ENCODE measurements around the gene CDC16. TPM values are rescaled to one million over a fixed set of nuclear protein-coding genes. Genes with fewer than 3 reads are reported as not detected.

Gene CDC16
- total and polyA plus RNA-seq, 2 donors (not counting 1 experiment from before 2014, with no cell fraction given): 94.8 to 127 TPM

DNA sequence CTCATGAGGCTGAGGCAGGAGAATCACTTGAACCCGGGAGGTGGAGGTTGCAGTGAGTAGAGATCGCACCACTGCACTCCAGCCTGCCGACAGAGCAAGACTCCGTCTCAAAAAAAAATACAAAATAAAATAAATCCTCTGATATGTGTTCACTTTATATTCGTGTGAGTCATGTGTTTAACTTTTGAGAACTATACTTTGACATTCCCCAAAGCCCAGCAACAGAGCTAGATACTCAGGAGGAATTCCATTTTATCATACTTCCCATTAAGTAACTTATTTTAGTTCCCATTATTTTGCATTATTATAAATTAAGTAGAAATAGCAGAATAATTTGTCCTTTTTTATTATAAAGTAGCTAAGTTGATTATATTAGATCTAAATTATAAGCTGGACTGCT is 76.3 kb downstream of the CDC16 start:
- H3K4me3 ChIP-seq (ENCODE audit: control extremely low read depth in 1 of 5, extremely low read depth in 1 of 5, insufficient read depth in 1 of 5, low read depth in 2 of 5, low read length in 4 of 5): no peak overlapping the region
- Mint-ChIP-seq H3K4me3 (no peak overlapping the region), H3K9me3 (ENCODE audit: insufficient read depth) (no peaks in the 10 kb centered on the region), H3K27me3 (no peaks in the 10 kb centered on the region), H3K4me1 (peaks cover 30% of the 10 kb centered on the region), H3K27ac (no peak overlapping the region)
- peaks cover 8% of the 10 kb centered on the region for H4K20me1 ChIP-seq (ENCODE audit: control insufficient read depth, insufficient read depth, low read length, poor library complexity, severe bottlenecking)
- ChIA-PET CTCF (interaction anchor here (1.0 to 1.4 kb wide), 2 partner anchors 27 to 30 kb away, joined by 3 read pairs; partner anchors contain the start of gene UPF3A), POLR2A (no interaction called here)
- intact Hi-C loops (cut with micrococcal nuclease): no loop called here
- no peak overlapping the region for H3K9ac ChIP-seq (ENCODE audit: low read length)
- peaks cover 0 to 9% of the 10 kb centered on the region in 2 experiments for H3K36me3 ChIP-seq (replicated peaks in 1 of 2; ENCODE audit: control extremely low read depth in 1 of 2, control insufficient read depth in 1 of 2, extremely low read depth in 1 of 2, insufficient read depth in 2 of 2, low read length in 1 of 2)
- no peaks in the 10 kb centered on the region for H3K27me3 ChIP-seq (replicated peaks in 1 of 4; ENCODE audit: control extremely low read depth in 1 of 4, control insufficient read depth in 3 of 4, insufficient read depth in 4 of 4, low read length in 3 of 4)
- H2AFZ ChIP-seq (ENCODE audit: insufficient read depth, low read depth, low read length, poor library complexity, severe bottlenecking): no peak overlapping the region
- ATAC-seq (ENCODE audit: low read depth) (no peak), DNase-seq (no peak)
- H3K4me2 ChIP-seq (replicated peaks; ENCODE audit: low read depth, low read length, poor library complexity, severe bottlenecking): no peak overlapping the region
- H3K79me2 ChIP-seq (ENCODE audit: control insufficient read depth, insufficient read depth, low read length): peaks cover 20% of the 10 kb centered on the region
- TF ChIP-seq, protein P1, sequence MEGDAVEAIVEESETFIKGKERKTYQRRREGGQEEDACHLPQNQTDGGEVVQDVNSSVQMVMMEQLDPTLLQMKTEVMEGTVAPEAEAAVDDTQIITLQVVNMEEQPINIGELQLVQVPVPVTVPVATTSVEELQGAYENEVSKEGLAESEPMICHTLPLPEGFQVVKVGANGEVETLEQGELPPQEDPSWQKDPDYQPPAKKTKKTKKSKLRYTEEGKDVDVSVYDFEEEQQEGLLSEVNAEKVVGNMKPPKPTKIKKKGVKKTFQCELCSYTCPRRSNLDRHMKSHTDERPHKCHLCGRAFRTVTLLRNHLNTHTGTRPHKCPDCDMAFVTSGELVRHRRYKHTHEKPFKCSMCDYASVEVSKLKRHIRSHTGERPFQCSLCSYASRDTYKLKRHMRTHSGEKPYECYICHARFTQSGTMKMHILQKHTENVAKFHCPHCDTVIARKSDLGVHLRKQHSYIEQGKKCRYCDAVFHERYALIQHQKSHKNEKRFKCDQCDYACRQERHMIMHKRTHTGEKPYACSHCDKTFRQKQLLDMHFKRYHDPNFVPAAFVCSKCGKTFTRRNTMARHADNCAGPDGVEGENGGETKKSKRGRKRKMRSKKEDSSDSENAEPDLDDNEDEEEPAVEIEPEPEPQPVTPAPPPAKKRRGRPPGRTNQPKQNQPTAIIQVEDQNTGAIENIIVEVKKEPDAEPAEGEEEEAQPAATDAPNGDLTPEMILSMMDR (IDR thresholded peaks at IDR 0.05): no peak
- TF ChIP-seq EZH2 (IDR thresholded peaks at IDR 0.05; ENCODE audit: borderline replicate concordance, insufficient read depth, low read depth, low read length, poor library complexity, severe bottlenecking): no peak
- H3K27ac ChIP-seq (ENCODE audit: low read length in 2 of 2): no peak overlapping the region
- WGBS (ENCODE audit: insufficient coverage): no CpG with 5 or more reads among the region's 5 CpGs
- H3K4me1 ChIP-seq (ENCODE audit: control insufficient read depth in 2 of 2, insufficient read depth in 2 of 2, low read length in 2 of 2): peaks cover 24 to 25% of the 10 kb centered on the region in 2 donors
- H3K9me3 ChIP-seq (ENCODE audit: control extremely low read depth in 1 of 3, control insufficient read depth in 2 of 3, insufficient read depth in 1 of 3, low read length in 2 of 3): no peaks in the 10 kb centered on the region

DNA sequence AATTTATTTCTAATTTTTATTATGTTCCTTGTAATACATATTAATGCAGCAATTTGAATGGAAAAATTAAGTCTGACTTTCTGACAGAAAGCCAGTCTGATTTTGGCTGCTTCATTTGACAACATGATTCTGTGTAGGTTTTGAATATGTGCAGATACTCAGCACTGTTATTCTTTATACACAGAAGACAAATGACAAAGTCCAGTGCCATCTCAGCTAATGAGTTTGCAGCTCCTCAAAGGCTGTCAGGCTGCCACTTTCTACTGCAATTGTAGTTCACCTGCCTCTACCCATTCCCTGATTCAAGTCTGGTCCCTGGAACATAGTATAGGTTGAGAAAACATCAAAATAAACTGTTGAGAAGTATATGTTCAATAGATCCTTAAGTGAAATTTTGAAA is 76.7 kb downstream of the CDC16 start:
- Mint-ChIP-seq H3K4me3 (no peak overlapping the region), H3K27me3 (no peaks in the 10 kb centered on the region), H3K27ac (no peak overlapping the region), H3K9me3 (ENCODE audit: insufficient read depth) (no peaks in the 10 kb centered on the region), H3K4me1 (peaks cover 31% of the 10 kb centered on the region)
- H3K4me1 ChIP-seq (ENCODE audit: control insufficient read depth in 2 of 2, insufficient read depth in 2 of 2, low read length in 2 of 2): peaks cover 25 to 27% of the 10 kb centered on the region in 2 donors
- H3K27ac ChIP-seq (ENCODE audit: low read length in 2 of 2): no peak overlapping the region
- CTCF ChIA-PET: interaction anchor here (1.0 to 1.4 kb wide), 2 partner anchors 26 to 30 kb away, joined by 3 read pairs; partner anchors contain the start of gene UPF3A
- intact Hi-C loops (cut with micrococcal nuclease): no loop called here
- no peak overlapping the region for H2AFZ ChIP-seq (ENCODE audit: insufficient read depth, low read depth, low read length, poor library complexity, severe bottlenecking)
- no peak overlapping the region for H3K4me2 ChIP-seq (replicated peaks; ENCODE audit: low read depth, low read length, poor library complexity, severe bottlenecking)
- no peak overlapping the region for H3K9ac ChIP-seq (ENCODE audit: low read length)
- no peak overlapping the region for H3K4me3 ChIP-seq (ENCODE audit: control extremely low read depth in 1 of 5, extremely low read depth in 1 of 5, insufficient read depth in 1 of 5, low read depth in 2 of 5, low read length in 4 of 5)
- no peaks in the 10 kb centered on the region for H3K27me3 ChIP-seq (replicated peaks in 1 of 4; ENCODE audit: control extremely low read depth in 1 of 4, control insufficient read depth in 3 of 4, insufficient read depth in 4 of 4, low read length in 3 of 4)
- no peaks in the 10 kb centered on the region for H3K9me3 ChIP-seq (ENCODE audit: control extremely low read depth in 1 of 3, control insufficient read depth in 2 of 3, insufficient read depth in 1 of 3, low read length in 2 of 3)
- ATAC-seq (ENCODE audit: low read depth): no peak
- peaks cover 13% of the 10 kb centered on the region for H4K20me1 ChIP-seq (ENCODE audit: control insufficient read depth, insufficient read depth, low read length, poor library complexity, severe bottlenecking)
- no peak for TF ChIP-seq EZH2 (IDR thresholded peaks at IDR 0.05; ENCODE audit: borderline replicate concordance, insufficient read depth, low read depth, low read length, poor library complexity, severe bottlenecking)
- H3K36me3 ChIP-seq (replicated peaks in 1 of 2; ENCODE audit: control extremely low read depth in 1 of 2, control insufficient read depth in 1 of 2, extremely low read depth in 1 of 2, insufficient read depth in 2 of 2, low read length in 1 of 2): peaks cover 0 to 9% of the 10 kb centered on the region in 2 experiments
- POLR2A ChIA-PET: no interaction called here
- H3K79me2 ChIP-seq (ENCODE audit: control insufficient read depth, insufficient read depth, low read length): peaks cover 25% of the 10 kb centered on the region
- no peak for DNase-seq

Measured in B cell (primary cell).